ENCODE measurements around the gene MROH7.

MROH7 gene

DNA sequence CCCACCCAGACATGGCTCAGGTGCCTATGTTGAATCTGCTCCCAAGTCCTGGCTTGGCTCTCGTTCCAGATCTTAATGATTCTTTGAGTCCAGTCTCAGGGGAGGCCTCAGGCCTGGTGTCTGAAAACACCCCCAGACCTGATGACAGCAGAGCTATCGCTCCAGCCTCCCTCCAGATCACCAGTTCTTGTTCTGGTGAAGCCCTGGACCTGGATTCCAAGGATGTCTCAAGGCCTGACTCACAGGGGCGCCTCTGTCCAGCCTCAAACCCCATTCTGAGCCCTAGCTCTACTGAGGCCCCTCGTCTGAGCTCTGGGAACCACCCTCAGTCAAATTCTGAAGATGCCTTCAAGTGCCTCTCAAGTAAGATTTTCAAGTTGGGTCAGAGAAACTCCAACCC is 11.4 kb downstream of the MROH7 start:
- DNase-seq: no peak

DNA sequence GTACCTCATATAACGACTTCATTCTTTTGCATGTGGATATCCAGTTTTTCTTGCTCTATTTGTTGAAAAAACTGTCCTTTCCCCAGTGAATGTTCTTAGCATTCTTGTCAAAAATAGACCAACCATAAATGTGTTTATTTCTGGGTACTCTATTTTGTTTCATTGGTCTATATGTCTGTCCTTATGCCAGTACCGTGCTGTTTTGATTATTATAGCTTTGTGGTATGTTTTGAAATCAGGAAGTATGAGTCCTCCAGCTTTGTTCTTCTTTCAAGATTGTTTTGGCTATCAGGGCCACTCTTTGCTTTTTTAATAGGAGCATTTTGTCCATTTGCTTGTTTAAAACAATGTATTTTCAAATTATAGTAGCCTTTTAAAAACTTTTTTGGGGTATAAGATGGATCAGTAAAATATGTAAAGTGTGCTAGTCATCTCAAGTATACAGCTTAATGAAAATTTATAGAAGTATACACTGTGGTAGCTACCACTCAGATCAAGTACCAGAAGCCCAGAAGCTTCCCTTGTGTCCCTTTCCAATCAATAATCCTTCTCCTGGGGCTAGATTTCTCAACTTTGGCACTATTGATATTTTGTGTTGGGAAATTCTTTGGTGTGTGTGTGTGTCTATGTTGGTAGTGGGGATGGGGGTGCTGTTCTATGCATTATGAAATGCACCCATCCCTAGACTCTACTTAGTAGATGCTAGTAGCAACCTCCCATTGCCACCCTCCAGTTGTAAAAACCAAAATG is 16.8 kb downstream of the MROH7 start:
- no peak for DNase-seq

DNA sequence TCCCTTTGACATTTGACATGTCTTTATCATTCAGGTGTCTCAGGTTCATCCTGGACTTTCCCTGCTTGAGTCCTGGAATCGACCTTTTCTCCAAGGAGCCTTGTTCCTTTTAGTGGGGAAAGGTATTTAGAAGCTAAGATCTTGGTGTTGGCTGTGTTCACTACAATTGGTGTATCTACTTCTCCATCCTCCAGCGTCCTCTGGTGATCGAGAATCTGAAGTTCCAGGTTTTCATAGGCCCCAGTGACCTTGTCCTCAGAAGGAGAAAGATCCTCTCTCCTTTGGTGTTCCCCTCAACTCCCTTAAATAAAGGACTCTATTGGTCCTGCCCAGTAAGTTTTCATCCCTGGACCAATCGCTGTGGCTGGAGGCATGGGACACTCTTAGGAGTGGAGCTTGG is 22.1 kb downstream of the MROH7 start:
- no peak for DNase-seq

DNA sequence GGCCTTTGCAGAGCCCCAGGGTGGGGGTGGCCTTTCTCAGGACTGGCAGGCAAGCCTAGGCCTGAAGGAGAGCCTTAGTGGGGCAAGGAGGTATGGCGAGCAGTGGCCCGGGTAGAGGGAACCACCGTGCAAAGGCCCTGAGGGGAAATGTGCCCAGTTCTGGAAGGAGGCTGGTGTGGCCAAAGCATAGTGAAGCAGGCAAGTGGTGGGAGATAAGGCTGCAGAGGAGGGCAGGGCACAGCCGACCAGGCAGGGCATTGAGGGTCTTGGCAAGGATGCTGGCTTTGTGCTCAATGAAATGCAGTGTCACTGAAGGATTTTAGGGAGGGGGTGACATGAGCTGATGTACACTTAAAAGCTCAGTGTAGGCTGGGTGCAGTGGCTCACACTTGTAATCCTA is 22.8 kb downstream of the MROH7 start:
- DNase-seq: no peak

DNA sequence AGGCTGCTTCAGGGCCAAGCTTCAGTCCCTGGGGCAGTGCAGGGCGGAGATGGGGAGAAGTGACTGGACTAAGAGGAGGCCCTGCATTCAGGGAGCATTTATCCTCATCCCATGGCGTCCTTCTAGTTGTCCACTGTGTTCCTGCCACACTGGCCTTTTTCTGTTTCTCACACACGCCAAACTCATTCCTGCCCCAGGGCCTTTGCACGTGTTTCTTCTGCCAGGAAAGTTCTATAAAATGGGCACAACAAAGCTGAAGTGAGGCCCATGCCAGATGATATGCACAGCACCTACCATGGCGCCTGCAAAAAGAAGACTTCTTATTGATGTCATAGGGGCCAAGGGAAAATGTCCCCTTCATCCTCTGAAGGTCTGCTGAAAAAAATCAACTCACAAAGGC is 24.3 kb downstream of the MROH7 start:
- no peak for DNase-seq

DNA sequence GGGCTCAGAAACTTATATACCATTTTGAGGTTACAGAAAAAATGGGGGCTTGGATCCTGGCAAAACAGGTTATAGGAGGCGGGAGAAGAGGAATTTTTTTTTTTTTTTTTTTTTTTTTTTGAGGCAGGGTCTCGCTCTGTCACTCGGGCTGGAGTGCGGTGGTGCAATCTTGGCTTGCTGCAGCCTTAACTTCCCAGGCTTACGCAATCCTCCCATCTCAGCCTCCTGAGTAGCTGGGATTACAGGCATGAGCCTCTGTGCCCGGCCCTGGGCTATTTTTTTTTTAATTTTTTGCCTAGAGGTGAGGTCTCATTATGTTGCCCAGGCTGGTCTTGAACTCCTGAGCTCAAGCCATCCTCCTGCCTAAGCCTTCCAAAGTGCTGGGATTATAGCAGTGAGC is 24.7 kb downstream of the MROH7 start:
- DNase-seq: no peak

DNA sequence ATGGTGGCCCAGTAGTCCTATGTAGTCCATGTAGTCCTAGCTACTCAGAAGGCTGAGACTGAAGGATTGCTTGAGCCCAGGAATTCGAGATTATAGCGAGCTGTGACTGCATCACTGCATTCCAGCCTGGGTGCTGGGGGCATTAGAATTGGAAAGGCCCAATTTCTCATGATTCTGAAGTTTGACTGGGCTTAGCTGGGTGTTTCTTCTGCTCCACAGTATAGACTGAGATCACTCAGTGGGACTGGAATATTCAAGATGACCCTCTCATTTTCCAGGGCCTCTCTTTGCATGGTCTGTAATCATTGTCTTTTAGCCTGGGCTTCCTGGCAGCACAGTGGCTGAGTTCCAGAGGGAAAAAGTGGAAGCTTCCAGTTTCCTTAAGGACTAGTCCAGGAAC is 26.2 kb downstream of the MROH7 start:
- no peak for DNase-seq

DNA sequence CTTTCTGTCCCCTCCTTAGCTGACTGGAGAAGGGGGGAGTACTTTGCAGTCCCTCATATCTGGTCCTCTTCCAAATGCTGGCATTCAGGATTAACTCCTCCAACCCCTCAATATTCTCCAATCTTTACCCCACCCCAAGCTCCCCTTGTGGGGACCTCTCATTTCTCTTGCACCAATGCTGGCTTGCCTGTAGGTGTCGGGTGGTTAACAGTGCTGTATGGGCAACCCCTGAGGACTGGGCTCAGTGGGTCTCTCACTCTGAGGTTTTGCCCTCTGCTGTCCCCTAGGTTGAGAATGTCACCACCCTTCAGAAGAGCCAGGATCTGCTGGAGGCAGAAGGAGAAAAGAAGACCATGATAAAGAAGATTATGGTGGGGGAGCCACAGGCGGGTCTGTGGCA is 27.0 kb downstream of the MROH7 start:
- DNase-seq: no peak

DNA sequence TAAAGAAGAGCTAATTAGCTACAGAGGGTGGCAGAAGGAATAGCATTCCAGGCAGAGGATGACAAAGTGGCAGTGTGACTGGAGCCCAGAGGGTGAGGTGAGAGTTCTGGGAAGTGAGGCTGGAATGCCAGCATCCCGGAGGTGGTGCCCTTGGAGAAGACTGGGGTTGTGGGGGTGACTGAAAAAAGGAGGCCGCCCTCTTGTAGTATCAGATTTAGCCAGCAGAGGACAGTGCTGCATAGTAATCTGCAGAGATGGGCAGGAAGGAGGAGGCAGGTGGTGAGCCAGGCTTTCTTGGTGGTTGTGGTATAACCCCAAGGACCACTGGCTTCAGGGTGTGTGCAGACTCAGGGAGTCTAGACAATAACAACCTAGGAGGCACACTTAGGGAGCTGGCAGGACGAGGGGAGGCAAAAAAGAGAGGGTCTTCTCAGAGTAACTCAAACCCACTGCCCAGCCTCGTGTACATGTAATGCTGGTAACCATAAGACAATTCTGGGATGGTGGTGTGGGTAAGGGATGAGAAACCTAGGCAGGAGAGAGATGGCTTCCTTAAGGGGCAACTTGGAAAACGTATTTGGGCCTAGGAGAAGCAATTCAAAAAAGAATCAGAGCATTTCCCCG is 30.5 kb downstream of the MROH7 start:
- peak; percentile 10 for DNase-seq

DNA sequence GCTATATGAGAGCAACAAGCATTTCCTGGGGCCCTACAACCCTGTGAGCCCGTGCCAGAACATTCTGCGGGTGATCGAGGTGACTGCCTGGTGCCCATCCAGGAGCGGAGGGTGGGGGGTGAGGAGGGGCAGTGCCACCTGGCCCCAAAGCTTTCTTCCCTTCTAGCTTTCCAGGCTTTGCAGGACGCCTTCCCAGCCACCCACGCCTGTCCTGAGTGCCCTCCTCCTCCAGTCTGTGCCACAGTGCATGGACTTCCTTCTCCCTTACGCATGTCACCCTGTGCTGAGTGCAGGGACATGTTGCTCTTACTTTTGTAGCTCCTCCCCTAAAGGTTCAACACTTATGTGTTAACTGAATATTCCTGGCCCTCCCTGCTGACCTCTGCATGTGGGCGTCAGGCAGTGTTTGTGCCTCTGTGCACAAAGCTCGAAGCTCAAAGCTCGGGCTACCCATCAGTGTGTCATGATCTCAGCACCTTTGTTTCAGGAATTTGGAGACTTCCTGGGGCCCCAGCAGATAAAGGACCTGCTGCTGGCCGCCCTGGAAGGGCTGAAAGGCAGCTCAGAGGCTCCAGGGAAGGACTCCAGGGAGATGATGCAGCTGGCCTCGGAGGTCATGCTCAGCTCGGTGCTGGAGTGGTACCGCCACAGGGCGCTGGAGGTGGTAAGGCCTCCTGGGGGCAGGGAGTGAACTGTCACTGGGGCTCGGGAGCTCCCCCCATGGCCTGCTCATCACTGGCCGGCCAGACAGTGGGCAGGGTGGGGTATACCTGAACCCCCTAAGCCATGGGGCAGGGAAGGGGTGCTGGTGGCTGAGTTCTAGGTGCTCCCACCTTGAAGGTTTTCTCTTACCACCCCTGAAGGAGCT is 37.4 kb downstream of the MROH7 start:
- no peak for DNase-seq

DNA sequence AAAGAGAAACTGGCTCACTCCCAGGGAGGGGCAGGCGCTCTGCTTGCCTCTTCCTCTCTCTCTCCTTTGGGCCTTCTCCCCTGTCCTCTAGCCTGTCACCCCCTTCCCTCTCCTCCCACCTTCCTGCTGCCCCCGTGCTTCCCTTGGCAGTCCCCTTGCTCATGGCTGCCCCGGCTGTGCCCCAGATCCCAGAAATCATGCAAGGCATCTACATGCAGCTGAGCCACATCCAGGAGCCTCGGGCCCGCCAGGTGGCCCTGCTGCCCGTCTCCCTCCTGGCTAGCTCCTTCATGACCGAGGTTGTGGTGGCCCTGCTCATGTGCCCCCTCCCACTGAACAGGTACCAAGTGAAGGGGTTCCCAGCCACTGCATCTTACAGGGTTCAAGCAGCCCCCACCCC is 38.1 kb downstream of the MROH7 start:
- no peak for DNase-seq

DNA sequence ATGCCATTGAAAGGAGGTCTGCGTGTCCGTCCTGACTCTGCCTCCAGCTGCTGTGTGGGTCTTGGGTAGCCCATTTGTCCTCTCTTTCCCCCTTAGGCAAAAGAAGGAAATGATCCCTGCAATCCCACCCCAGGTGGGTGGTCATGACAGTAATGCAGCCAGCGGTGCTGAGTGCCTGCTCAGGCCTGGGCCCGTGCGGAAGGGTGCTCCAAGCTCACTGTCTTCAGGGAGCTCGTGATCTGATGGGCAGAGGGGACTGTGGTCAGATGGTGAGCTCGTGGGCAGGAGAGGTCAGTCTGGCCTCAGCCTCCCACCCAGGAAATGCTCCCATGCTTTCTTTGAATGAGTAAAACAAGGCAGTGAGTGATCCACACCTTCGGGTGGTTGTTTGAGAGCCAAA is 38.8 kb downstream of the MROH7 start:
- DNase-seq: no peak

DNA sequence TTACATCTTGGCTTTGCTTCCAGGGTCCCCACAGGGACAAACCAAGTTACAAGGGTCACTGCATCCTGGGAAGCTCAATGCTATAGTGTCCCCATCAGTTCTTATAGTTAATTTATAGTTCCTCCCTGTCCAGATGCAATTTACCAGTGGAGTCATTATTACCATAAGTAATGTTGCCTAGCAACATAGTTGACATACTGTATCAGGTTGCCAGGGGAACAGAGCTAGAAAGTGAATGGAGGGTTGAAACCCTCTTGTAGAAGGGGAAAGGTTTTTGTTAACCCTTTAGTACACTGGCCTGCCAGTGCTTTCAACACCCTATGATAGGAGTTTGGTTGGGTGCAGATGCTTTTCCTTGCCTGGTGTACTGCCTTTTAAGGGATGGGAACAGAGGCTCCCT is 39.8 kb downstream of the MROH7 start:
- no peak for DNase-seq

DNA sequence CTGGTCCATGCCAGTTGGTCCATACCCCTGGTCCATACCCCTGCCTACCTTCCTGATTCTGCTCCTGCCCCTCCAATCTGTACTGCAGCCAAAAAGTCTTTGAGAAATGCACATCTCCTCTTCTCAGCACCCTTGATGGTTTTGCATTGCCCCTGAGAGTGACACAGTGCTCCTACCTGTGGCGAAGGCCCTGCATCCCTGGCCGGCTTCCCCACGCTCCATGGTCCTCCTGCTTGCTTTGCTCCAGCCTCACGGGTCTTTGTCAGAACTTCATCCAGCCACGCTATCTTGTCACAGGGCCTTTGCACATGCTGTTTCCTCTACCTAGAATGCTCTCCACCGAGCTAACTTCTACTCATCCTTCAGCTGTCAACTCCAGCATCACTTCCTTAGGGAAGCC is 41.9 kb downstream of the MROH7 start:
- DNase-seq: no peak

DNA sequence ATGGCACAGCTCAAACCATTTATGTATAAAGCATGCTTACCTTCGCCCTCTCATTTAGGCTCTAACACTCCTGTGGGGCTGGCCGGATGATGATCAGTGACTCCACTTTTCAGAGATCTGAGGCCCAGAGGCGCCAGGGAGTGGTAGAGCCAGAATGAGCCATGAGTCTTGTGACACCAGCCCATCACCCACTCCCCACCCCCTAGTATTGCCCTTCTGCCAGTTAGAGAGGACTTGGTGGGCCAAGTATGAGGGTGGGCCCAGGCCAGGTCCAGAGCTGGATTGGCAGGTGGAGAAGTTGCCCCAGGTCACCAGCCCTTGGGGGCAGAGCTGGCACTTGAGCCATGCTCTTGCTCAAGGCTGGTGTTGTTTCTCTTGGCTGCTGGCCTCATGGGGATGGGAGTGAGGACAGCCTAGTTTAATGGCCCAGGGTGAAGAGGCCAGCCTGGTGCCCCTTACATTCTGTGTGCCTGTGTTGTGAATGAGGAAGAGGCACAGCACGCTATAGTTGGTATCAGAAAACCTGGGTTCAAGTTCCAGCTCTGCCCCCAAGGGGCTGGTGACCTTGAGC is 43.8 kb downstream of the MROH7 start:
- DNase-seq: no peak

DNA sequence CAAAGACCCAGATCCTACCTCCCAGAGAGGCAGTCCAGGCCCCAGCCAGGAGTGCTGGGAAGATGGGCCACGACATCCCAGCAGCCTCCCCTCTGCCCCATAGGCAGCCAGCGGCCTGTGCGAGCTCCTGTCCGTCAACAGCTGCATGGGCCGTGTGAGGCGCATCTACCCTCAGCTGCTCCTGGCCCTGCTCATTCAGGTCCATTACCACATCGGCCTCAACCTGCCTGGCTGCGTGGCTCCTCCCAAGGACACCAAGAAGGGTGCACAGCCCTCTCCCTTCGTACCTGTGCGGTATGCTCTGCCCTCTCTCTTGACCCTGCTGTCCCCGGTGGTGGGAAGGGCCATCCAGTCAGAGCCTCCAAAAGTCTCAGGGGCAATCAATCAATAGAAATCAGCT is 44.6 kb downstream of the MROH7 start:
- DNase-seq: no peak

DNA sequence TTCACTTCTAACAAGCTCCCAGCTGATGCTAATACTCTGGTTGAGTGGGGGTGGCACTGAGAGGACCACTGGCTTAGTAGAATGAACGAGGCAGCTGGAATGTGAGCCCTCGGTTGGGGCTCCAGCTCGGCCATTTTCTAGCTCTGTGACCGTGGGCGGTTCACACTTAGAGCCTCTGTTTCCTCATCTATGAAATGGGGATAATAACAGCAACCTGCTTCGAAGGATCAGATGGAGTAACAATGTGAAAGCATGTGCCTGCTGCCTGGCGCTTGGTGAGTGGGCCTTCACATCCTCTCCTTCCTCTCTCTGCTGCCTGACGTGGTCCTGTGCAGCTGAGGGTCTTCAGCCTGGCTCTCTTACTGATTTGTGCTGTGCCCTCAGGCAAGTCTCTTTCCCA is 53.2 kb downstream of the MROH7 start:
- DNase-seq: no peak

DNA sequence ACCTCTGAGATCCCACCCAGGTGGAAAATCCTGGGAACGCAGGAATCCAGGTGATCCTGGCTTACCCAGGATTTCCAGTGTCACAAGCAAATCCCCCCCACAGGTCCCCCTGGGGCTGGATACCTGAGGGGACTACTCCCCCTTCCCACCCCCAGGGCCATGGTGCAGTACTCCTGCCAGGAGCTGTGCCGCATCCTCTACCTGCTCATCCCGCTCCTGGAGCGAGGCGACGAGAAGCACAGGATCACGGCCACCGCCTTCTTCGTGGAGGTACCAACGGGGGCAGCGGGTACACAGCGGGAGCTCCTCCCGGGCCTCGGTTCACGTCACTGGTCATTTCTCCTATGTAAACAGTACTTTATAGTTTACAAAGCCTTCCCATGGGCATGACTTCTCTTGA is 53.6 kb downstream of the MROH7 start:
- no peak for DNase-seq

DNA sequence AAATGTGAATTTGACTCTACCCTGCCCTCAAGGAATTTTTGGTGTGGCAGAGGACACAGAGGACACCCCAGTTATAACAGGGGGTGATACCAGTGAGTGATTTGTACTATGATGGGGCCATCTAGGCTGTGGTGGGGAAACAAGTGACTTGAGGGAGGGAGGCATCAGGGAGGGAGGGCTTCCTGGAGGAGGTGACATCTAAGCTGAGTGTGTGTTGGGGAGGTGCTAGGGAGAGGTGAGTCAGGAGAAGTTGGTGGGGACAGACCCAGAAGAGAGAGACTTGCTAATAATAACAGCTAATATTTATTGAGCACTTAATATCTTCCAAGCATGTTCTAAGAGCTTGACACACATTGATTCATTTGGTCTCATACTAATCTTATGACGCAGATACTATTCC is 54.2 kb downstream of the MROH7 start:
- DNase-seq: no peak

DNA sequence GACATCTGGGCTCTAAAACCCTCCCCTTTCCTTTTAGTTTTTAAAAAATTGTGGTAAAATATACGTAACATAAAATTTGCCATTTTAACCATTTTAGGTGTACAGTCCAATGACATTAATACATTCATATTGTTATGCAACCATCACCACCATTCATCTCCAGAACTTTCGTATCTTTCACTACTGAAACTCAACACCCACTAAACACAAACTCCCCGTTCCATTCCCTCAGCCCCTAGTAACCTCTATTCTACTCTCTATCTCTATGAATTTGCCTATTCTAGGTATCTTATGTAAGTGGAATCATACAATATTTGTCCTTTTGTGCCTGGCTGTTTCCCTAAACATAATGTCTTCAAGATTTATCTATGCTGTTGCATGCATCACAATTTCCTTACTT is 54.7 kb downstream of the MROH7 start:
- DNase-seq: no peak

DNA sequence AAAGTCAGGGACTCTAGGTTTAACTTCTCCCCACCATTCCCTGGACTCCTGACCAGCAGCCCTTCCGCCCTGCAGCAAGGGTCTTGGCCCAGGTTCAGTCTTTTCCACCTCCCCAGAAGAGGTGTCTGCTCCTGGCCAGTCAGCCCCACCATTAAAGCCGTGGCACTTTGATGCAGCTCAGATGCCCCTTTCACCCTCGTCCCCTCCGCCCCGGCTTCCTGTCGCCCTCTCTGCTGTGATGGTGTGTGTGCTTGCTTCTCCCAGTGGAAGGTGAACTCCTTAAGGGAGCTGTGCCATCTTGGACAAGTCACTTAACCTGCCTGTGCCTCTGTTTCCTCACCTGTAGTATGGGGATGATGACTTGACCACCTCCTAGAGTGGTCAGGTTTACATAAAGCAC is 56.3 kb downstream of the MROH7 start:
- no peak for DNase-seq

DNA sequence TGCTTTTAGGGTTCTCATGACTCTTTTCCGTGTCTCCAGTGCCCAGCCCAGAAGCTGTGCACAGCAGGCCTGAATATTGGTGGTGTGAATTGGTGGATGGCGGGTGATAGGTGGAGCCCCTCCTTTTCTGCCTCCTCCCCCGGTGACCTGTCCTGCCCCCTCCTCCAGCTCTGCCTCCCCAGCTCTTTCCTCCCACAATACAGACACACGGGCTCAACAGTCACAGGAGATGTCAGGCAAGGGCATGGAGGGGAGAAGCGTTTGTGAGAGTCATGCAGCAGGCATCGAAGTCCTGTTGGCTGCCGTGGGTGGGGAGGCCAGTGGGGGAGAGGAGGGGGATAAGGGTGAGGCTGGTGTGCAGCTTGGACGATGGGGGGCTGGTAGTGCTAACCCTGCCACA is 56.8 kb downstream of the MROH7 start:
- no peak for DNase-seq

DNA sequence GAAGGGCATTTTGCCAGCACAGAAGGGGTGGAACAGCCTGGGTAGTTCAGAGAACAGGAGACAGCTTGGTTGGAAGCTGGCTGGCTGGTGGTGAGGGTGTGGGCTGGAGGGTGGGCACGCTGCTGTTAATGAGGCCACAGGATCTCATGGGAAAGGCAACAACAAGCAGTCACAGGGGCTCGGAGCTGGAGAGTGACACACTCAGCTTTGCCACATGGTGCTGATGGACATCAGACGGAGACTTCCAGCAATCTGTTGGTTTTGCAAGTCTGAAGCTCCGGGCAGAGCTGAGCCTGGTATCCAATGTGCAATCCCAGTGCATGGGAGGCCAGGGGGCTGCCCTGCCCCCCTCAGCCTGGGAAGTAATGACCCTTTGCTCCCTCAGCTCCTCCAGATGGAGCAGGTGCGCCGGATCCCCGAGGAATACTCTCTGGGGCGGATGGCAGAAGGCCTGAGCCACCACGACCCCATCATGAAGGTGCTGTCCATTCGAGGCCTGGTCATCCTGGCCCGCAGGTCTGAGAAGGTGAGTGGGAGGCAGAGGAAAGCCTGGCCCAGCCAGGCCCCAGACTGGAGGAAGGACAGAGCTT is 58.4 kb downstream of the MROH7 start:
- no peak for DNase-seq

Measured in NCI-H446 treated with DMSO at 0.1 percent for 48 hours (cell line).